GM18502 (cell line): ENCODE data around the gene KCNK15.
"Not testable (repeated sequence)": the region's sequence is repeated elsewhere in the genome, so short reads cannot be mapped to it uniquely, and the experiment has no call there.

Experiments used
- ATAC-seq: cut with Tn5 transposase; IDR thresholded peaks from one replicate; pipeline ENCODE4 v1.9.1; 2021; ENCODE audit warnings: mild to moderate bottlenecking; ENCODE audit not compliant: unreplicated experiment, poor library complexity

Gene KCNK15

DNA sequence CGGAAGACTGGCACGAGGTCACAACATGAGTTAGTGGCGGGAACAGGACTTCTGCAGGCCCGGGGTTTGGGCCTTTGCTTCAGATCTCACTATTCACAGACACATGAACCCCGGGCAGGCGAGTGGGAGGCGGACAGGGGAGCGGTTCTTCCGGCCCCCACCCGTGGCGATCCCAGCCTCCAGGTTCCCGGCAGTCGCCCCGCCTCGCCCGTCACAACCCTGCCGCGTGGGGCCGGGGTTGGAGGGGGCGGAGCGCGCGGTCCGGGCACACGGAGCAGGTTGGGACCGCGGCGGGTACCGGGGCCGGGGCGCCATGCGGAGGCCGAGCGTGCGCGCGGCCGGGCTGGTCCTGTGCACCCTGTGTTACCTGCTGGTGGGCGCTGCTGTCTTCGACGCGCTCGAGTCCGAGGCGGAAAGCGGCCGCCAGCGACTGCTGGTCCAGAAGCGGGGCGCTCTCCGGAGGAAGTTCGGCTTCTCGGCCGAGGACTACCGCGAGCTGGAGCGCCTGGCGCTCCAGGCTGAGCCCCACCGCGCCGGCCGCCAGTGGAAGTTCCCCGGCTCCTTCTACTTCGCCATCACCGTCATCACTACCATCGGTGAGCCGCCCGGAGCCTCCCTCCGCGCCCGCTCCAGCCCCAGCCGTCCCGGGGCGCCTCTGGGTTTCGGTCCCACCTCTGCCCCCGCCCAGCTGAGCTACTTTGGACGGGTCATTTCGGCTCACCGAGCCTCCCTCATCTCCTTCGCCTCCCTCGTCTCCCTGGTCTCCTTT is at the start of gene KCNK15:
KCNK15 (plus strand) TSS at position 268 of the 769 bp plus-strand sequence; CDS start at position 314, 46 bp downstream.
- no peak for ATAC-seq

DNA sequence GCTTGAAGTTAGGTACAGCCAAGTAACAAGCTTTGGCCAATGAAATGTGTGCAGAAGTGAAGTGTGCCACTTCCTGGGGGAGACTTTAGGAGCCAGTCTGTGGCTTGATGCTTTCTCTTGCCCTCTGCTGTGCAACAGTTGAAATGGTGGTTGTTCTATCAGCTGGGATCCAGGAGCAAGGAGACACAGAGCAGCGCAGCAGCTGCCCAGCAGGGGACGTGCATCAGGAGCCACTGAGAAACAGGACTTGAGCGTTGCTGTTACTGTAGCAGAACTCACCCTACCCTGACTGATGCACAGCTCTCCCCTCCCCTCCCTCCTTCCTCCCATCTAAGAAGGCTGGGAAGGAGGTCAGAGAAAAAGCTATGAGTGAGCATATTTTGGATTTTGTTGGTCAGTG is 49.4 kb upstream of the KCNK15 start:
- no peak for ATAC-seq

DNA sequence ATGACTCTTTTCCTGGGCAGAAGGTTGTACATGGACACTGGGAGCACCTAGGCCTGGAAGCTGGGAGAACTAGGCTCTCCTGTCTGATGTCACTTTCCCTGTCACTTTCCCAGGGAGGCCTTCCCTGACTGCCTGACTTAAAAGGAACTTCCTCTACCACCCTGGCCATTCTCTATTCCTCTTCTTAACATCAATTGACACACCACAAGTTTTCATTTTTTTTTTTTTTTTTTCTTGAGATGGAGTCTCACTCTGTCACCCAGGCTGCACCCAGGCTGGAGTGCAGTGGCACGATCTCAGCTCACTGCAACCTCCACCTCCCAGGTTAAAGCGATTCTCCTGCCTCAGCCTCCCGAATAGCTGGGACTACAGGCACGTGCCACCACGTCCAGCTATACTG is 48.6 kb upstream of the KCNK15 start:
- not testable (repeated sequence) for ATAC-seq

DNA sequence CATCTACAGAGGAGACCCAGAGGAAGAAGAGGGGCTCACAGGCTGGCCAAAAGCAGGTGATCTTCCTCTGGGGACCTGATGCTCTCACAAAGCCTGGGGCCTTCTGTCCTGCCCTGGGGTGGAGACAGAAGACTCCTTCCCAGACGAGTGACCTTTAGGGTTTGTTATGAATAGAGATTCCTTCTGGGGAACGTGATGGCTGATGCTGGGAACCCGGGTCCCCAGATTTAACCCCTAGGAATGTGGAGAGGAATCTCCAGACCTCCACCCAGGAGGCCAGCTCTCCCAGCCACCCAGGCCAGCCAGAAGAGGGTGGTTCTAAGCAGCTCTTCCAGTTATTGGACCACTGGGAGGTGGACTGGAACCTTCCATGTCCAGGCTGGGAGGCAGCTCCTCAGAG is 47.3 kb upstream of the KCNK15 start:
- ATAC-seq, result no peak

DNA sequence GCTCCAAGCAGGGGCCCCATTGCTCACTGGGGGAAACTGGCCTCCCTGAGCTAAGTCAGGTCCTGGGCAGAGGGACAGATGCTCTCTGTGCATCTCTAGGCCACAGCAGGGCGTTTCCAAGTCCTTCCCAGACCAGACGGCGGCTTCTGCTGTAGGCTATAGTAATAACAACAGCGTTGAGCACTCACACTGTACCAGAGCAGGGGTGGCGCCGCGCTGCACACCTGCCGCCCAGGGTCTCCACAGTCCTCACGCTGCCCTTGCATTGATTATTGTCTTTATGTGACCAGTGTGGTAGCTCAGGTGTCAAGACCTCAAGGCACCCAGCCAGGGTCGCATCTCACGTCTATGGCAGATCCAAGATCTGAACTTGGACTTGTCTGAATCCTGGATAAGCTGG is 45.4 kb upstream of the KCNK15 start:
- ATAC-seq, result no peak

DNA sequence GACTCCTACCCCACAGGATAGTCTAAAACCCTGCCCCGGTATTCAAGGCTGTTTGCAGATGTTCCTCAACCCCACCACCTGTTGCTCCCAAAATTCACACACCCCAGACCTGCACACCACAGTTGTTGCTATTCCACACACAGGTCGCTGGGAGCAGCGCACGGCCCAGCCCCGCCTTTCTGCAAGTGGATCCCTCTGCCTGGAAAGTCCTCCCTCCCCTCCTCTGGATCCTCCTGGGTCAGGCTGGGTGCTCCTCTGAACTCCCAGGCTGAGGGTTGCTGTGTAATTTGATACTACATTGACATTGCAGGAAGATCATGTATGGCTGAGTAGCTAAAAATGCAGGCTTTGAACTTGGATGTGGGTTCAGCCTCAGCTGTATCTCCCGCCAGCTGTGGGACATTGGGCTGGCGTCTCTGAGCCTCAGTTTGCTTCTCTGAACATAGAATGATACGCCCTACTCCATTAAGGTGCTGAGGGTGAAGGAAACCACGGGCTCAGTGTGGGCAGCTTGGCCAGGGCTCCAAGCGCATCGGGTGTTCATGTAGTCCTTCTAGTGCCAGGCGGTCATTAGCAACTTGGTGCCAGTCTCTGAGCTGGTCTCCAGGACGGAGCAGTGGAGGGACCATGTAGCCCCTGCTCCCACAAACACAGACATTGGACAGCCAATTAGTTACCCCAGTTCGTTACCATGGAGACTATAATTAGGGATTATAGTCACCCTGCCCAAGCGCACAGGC is 44.4 kb upstream of the KCNK15 start:
- no peak for ATAC-seq

DNA sequence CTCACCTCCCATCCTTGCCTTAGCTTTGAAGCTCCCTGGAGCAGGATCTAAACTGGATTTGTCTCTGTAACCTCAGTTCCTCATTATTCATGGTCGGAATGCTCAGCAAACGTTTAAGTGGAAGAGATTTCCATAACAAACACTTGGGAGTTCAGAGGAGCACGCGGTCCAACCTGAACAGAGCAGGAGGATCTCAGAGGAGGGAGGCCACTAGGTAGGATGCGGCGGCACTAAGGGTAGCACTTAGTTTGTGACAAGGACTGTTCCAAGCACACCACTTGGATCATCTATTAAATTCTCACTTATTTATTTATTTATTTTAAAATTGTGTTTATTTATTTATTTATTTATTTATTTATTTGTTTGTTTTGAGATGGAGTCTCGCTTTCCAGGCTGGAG is 43.8 kb upstream of the KCNK15 start:
- ATAC-seq, result no peak

DNA sequence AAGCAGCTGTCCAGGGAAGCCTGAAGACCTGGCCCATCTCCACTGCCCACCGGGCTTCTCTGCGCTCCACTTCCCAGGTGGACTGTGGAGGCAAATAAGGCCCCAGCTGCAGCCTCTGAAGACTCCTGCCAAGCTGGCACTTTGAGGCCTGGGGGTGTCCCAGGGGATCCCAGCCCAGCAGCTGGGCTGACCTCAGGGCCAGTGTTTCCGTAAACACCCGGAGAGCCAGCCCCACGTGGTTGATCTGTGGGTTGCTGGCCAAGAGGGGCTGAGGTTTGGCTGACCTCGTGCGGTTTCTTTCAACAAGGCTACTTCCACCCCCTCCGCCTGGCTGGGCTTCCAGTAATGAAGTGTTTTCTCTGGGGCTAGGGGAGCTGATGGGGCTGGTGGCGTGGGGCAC is 42.9 kb upstream of the KCNK15 start:
- ATAC-seq, result no peak

DNA sequence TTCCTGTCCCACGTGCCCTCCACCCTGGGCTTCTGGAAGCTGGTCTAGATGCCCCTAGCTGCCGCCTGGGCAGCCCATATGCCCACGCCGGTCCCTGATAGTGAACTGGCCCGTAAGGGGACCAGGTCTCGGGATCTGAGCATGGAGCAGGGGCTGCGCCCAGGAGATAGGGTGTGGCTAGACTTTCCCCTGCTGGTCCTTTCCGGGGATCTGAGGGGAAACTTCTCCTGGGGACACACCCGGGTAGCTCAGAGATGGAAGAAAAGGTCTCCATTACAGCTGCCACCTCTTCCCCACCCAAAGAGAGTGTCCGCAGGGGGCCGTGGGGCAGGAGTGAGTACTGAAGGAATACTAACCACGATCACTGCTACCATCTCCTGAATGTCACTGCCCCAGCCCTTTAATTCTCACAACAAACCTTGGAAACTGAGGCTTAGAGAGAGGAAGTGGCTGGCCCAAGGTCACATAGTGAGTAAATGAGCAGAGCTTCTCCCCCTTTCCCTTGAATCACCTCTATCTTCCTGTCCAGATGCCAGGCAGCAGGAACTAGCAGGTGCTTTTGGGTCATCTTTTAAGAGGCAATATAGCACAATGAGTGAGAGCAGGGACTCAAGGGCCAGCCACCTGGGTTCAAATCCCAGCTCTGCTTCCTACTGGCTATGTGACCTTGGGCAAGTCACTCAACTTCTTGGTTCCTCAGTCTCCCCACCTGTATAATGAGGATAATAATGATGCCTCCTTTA is 42.3 kb upstream of the KCNK15 start:
- no peak for ATAC-seq

DNA sequence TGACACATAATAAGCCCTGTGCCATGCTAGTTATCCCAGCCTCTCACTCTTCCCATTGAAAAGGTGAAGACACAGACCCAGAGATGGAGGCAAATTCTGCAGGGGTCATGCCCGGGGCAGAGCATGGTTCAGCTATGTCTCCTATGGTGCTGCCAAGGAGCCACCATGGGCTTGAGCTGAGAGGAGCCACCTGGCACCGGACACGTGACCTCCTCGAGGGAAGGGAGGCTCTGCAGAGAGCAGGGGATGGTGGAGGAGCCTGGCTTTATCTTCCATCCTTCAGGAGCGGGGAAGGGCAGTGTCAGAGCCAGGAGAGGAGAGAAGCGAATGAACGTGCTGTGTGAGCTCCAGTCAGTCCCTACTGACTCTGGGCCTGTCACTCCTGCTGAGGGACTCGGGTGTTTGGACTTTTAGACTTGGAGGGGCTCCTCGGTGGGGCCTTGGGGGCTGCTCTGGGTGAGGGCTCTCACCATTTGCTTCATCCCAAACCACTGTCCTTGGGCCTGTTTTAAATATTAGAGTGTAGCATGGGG is 41.6 kb upstream of the KCNK15 start:
- no peak for ATAC-seq

DNA sequence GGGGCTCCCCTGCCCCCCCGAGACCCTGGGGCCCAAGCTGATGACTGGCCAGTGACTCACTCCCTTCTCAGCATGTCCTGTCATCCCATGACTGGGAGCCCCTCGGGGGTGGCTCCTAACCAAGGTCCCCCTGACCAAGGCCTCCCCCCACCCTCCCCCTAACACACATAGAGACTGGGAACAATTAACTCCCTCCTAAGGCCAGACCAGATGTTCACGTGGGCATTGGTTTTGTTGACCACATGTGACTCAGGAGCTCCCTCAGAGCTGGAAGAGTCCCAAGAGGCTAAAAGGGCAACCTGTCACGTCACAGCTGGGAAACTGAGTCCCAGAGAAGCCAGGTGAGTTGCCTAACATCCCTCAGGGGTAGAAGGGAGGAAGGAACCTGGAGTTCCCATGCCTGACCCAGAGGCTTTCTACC is 41.1 kb upstream of the KCNK15 start:
- no peak for ATAC-seq

DNA sequence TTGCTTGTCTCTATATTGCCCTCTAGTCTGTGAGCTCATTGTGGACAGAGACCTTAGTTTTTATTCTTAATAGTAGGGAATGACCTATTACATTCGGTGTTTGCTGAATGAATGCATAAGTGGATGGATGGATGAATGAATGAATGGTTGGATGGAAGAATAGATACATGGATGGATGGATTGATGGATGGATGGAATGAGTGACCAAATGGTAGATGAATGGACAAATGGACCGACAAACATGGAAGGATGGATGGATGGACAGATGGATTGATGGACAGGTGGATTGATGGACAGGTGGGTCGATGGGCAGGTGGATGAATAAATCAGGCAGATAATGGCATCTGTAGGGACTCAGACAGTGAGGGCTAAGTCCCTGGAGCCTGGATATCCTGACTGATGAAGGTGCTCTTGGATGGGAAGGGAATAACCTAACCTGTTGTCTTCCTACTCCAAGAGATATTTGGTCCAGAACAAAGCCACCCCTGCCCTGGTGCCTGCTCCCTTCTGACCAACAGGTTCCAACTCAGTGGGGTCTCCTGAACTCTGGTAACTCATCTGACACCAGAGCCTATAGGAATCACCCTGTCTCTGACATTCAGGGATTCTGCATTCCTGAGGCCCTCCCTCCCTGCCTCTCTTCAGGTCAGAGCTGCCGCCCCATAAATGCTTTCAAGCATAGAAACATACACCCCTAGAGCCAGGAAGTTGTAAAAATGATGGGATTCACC is 40.1 kb upstream of the KCNK15 start:
- no peak for ATAC-seq

DNA sequence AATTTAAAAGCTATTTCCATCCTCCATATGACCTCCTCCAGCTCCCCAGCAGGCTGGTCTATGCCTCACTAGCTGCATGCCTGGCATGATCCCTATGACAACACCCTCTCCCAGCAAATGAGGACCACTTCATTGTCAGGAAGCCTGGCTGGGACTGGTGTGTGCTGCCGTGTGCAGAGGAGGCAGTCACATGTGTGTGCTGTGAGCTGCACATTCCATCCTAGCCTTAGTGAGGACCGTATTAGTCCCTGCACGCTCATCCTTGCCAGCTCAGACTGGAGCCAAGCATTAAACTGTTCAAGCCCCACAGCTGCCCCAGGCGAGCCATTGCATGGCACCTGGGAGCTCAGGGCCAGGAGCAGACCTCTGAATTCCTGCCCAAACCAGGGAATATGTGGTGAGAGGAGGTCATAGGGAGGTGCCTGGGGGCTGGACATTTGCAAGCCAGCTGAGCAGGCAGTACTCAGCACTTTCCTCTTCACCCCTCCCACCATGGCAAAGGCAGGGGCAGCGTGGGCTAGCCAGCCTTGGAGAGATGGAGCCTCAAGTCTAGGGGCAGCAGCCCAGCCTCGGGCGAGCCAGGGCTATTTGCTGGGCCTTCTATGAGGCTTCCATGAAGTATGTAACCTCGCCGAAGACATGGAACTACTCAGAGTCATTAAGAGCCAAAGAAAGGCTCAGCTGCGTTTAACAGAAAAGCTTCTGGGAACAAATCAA is 39.2 kb upstream of the KCNK15 start:
- ATAC-seq, result no peak

DNA sequence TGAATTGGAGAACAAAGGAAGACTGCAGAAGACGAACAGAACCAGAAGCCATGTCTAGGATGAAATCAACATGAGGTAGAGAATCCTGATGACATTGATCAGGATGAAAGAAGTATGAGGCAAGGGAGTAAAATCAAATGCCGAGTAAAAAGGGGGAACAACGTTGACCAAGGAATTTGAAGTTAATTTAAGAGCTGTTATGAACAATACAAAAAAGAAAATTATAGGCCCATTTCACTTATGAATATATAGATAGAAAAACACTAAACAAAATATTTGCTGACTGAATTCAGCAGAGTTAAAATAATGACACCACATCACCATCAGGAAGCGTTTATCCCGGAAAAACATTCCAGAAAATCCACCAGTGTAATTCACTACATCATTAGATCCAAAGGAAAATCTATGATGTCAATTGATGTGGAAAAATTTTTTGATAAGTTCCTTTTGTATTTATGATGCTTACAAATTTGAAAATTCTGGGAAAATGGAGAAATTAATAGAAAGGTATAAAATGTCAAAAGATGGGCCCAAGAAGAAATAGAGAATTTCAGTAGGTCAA is 38.6 kb upstream of the KCNK15 start:
- ATAC-seq, result no peak

DNA sequence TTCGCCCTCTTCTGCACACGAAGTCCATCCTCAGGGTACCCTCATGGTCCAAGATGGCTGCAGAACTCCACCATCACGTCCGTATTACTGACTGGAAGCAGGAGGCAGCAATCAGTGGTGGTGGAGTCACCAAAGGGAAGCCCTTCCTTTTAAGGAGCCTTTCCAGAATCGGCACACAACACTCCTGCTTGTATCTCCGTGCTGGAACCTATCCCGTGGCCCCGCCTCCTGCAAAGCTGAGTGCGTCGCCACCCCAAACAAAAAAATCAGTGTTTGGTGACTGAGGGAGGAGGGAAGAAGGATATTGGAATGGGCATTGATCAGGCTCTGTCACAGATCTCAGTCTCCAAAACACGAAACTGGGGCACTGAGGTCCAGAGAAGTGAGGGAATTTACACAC is 36.3 kb upstream of the KCNK15 start:
- ATAC-seq, result no peak

DNA sequence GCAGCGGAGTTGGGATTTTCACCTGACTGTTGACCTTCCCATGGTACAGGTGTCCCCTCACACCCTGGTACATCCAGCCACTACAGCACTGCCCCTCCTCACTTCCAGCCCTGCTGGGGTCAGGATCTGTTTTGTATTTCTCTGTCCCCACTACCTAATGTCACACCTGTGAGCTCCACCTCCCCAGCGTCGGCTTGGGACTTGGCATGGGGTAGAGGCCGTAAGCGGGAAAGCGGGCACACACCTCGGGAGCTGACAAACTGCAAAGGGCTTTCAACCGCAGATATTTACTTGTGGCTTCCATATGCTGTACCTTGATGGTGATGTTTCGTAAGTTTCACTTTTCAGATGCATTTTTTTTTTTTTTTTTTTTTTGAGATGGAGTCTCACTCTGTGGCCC is 35.9 kb upstream of the KCNK15 start:
- ATAC-seq, result no peak

DNA sequence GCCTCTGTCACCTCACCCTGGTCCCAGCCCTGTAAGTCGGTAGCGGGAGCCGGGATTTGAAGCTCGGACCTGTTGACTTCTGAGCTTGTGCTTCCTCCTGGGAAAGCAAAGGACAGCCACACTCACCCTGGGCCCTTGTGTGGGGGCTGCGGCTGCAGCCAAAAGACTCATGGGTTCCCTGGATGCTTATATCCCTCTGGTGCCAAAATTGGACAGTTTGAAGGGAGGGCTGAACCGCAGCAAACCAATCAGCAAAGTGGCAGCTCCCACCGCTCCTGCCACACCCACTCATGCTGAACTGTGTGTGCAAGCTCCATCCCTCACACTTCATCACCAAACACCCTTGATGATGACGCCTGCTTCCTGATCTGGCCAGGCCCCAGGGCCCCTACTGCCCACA is 34.4 kb upstream of the KCNK15 start:
- no peak for ATAC-seq

DNA sequence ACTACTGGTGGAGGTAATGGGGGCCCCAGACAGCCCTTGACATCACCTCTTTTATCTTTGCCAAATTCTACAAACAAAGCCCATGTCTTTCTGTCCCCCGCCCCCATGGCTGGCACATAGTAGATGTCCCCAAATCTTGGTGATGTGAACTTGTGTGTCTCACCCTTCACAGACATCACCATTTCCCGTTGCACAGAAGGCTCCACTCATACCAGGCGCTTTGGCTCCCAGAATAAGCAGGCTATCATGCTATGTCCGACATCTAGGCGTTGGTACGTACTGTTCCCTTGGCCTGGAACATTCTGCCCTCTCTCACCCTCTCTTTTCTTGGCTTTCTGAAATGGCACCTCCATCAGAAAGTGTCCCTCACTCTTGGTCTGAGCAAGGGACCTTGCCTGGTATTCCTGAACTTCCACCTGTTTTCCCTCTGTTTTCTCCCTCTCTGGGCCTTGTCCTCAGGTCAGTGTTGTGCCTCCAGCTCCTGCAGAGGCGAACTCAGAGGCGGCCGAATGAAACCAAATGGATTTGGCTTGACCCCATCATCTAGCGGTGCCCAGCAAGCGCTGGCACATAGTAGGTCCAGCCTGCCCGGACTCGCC is 31.5 kb upstream of the KCNK15 start:
- ATAC-seq, result no peak
